IPS DF 6.9 (cell line): ENCODE data around the gene ZCCHC24.
"Not testable (repeated sequence)": the region's sequence is repeated elsewhere in the genome, so short reads cannot be mapped to it uniquely, and the experiment has no call there.

ENCODE experiments used
- DNase-seq: peaks from one replicate; pipeline ENCODE4 v3.0.0-alpha.2; 2013; ENCODE audit warnings: low read depth, low spot score
- H3K27ac ChIP-seq: one replicate; pipeline ENCODE4 v1.5.1; 2013; ENCODE audit warnings: low read length, control low read depth
- H3K27me3 ChIP-seq: 2 replicates; pipeline ENCODE4 v1.6.1; 2013; ENCODE audit warnings: mild to moderate bottlenecking, low read length; ENCODE audit not compliant: control insufficient read depth, insufficient read depth
- H3K36me3 ChIP-seq: 2 replicates; pipeline ENCODE4 v1.6.1; 2013; ENCODE audit warnings: low read length; ENCODE audit not compliant: control insufficient read depth, insufficient read depth
- H3K4me1 ChIP-seq: 2 replicates; pipeline ENCODE4 v1.6.1; 2013; ENCODE audit warnings: low read length; ENCODE audit not compliant: control insufficient read depth, insufficient read depth
- H3K4me3 ChIP-seq: 2 replicates; pipeline ENCODE4 v1.5.1; 2013; ENCODE audit warnings: mild to moderate bottlenecking, low read length
- H3K9me3 ChIP-seq: 2 replicates; pipeline ENCODE4 v1.6.1; 2013; ENCODE audit warnings: low read length, inconsistent platforms; ENCODE audit not compliant: control insufficient read depth, insufficient read depth
- WGBS: extraction: QIAGEN DNeasy Blood & Tissue Kit; methylation state at CpG from one replicate; pipeline ENCODE4 v1.1.7; 2013; ENCODE audit warnings: mixed read lengths, missing lambda C conversion rate; ENCODE audit not compliant: insufficient read length, insufficient coverage; 5-methylcytosine and 5-hydroxymethylcytosine counted together

Gene ZCCHC24

GRCh38 chr10:79345241-79346011 is 100.0 kb downstream of the ZCCHC24 start:
- H3K36me3 ChIP-seq, result peaks cover 11% of the 10 kb centered on the region
- no peaks in the 10 kb centered on the region; the same call in 1 of the 2 replicates for H3K27me3 ChIP-seq
- H3K9me3 ChIP-seq, result no peaks in the 10 kb centered on the region
- H3K27ac ChIP-seq, result no peak overlapping the region
- no peak for DNase-seq
- H3K4me1 ChIP-seq, result no peaks in the 10 kb centered on the region
- WGBS, result no CpG with 5 or more reads among the region's 5 CpGs
- no peak overlapping the region for H3K4me3 ChIP-seq

GRCh38 chr10:79344502-79345195 is 100.8 kb downstream of the ZCCHC24 start:
- H3K4me1 ChIP-seq, result no peaks in the 10 kb centered on the region
- H3K27ac ChIP-seq, result no peak overlapping the region
- no peaks in the 10 kb centered on the region; the same call in 1 of the 2 replicates for H3K27me3 ChIP-seq
- H3K36me3 ChIP-seq, result peaks cover 5% of the 10 kb centered on the region
- no peaks in the 10 kb centered on the region for H3K9me3 ChIP-seq
- WGBS, result no CpG with 5 or more reads among the region's 3 CpGs
- DNase-seq, result no peak
- H3K4me3 ChIP-seq, result no peak overlapping the region

GRCh38 chr10:79342811-79343561 is 102.4 kb downstream of the ZCCHC24 start:
- no peak for DNase-seq
- H3K4me3 ChIP-seq, result no peak overlapping the region
- no CpG with 5 or more reads among the region's 10 CpGs for WGBS

GRCh38 chr10:79342295-79342761 is 103.1 kb downstream of the ZCCHC24 start:
- Histone ChIP-seq H3K36me3 (no peaks in the 10 kb centered on the region), H3K4me3 (no peak overlapping the region), H3K27ac (no peak overlapping the region), H3K4me1 (no peaks in the 10 kb centered on the region), H3K27me3 (no peaks in the 10 kb centered on the region; the same call in 1 of the 2 replicates), H3K9me3 (no peaks in the 10 kb centered on the region)
- no peak for DNase-seq
- no CpG with 5 or more reads among the region's 5 CpGs for WGBS

More at GRCh38 chr10:79342811-79343561, 102.4 kb downstream of the ZCCHC24 start:
- Histone ChIP-seq H3K36me3 (no peaks in the 10 kb centered on the region), H3K27ac (no peak overlapping the region), H3K27me3 (no peaks in the 10 kb centered on the region; the same call in 1 of the 2 replicates), H3K4me1 (no peaks in the 10 kb centered on the region), H3K9me3 (no peaks in the 10 kb centered on the region)

- no peaks in the 10 kb centered on the region for H3K36me3 ChIP-seq
- H3K27me3 ChIP-seq, result no peaks in the 10 kb centered on the region; the same call in 1 of the 2 replicates
- peaks cover 7% of the 10 kb centered on the region for H3K4me1 ChIP-seq
- no peak overlapping the region for H3K4me3 ChIP-seq
- no CpG with 5 or more reads among the region's 5 CpGs for WGBS
- no peaks in the 10 kb centered on the region for H3K9me3 ChIP-seq
- no peak overlapping the region for H3K27ac ChIP-seq
- no peak for DNase-seq
These were observed 104.7 kb downstream of the ZCCHC24 start for GRCh38 chr10:79340646-79341244.

GRCh38 chr10:79339266-79339665 is 106.2 kb downstream of the ZCCHC24 start:
- H3K27me3 ChIP-seq, result no peaks in the 10 kb centered on the region; the same call in 1 of the 2 replicates
- no peaks in the 10 kb centered on the region for H3K9me3 ChIP-seq
- H3K4me1 ChIP-seq, result peaks cover 7% of the 10 kb centered on the region
- no peak overlapping the region for H3K4me3 ChIP-seq
- H3K36me3 ChIP-seq, result no peaks in the 10 kb centered on the region
- WGBS, result no CpG with 5 or more reads among the region's 3 CpGs
- DNase-seq, result no peak
- no peak overlapping the region for H3K27ac ChIP-seq

- not testable (repeated sequence) for H3K36me3 ChIP-seq, H3K4me3 ChIP-seq, H3K9me3 ChIP-seq, DNase-seq, H3K27ac ChIP-seq, H3K4me1 ChIP-seq, H3K27me3 ChIP-seq
- no CpG with 5 or more reads among the region's 11 CpGs for WGBS
These were observed 107.5 kb downstream of the ZCCHC24 start for GRCh38 chr10:79337783-79338469.

GRCh38 chr10:79336739-79337138 is 108.7 kb downstream of the ZCCHC24 start:
- no peaks in the 10 kb centered on the region for H3K27me3 ChIP-seq
- no peak overlapping the region for H3K27ac ChIP-seq
- no peak for DNase-seq
- H3K9me3 ChIP-seq, result no peaks in the 10 kb centered on the region
- no peaks in the 10 kb centered on the region for H3K36me3 ChIP-seq
- no peak overlapping the region for H3K4me3 ChIP-seq
- no CpG with 5 or more reads among the region's 7 CpGs for WGBS
- H3K4me1 ChIP-seq, result peaks cover 7% of the 10 kb centered on the region

- DNase-seq, result no peak
- Histone ChIP-seq H3K27me3 (no peaks in the 10 kb centered on the region), H3K36me3 (no peaks in the 10 kb centered on the region), H3K27ac (no peak overlapping the region), H3K4me3 (no peak overlapping the region), H3K9me3 (no peaks in the 10 kb centered on the region), H3K4me1 (peaks cover 7% of the 10 kb centered on the region)
- WGBS, result no CpG with 5 or more reads among the region's 3 CpGs
These were observed 109.1 kb downstream of the ZCCHC24 start for GRCh38 chr10:79336276-79336675.
